ENCODE measurements around the gene HAUS6.
"Not testable (repeated sequence)": the region's sequence is repeated elsewhere in the genome, so short reads cannot be mapped to it uniquely, and the experiment has no call there.

Gene HAUS6

GRCh38 chr9:19102631-19103345, at the start of gene HAUS6:
HAUS6 (minus strand) TSS chr9:19102904; CDS start chr9:19102651, 253 bp downstream.
- DNase-seq: peak; percentile 76 to 98 (median 95)

GRCh38 chr9:19152160-19152498, 49.4 kb upstream of the HAUS6 start:
- DNase-seq: not testable (repeated sequence)

GRCh38 chr9:19151425-19152159, 48.9 kb upstream of the HAUS6 start:
- no peak for DNase-seq

GRCh38 chr9:19149230-19149629, 46.5 kb upstream of the HAUS6 start:
- DNase-seq: peak in 3 of 58 donors; percentile 6 to 8 (median 7)

- no peak for DNase-seq
Observed at GRCh38 chr9:19148187-19148586, 45.5 kb upstream of the HAUS6 start.

- no peak for DNase-seq
Observed at GRCh38 chr9:19146441-19147024, 43.8 kb upstream of the HAUS6 start.

- no peak for DNase-seq
Observed at GRCh38 chr9:19145881-19146280, 43.2 kb upstream of the HAUS6 start.

- DNase-seq: no peak
Observed at GRCh38 chr9:19140259-19140658, 37.6 kb upstream of the HAUS6 start.

- no peak for DNase-seq
Observed at GRCh38 chr9:19138084-19138483, 35.4 kb upstream of the HAUS6 start.

GRCh38 chr9:19137282-19137681, 34.6 kb upstream of the HAUS6 start:
- DNase-seq: no peak

- no peak for DNase-seq
Observed at GRCh38 chr9:19136129-19136528, 33.4 kb upstream of the HAUS6 start.

- no peak for DNase-seq
Observed at GRCh38 chr9:19133549-19134345, 31.0 kb upstream of the HAUS6 start.

GRCh38 chr9:19130436-19130835, 27.7 kb upstream of the HAUS6 start:
- DNase-seq: no peak

- peak in 7 of 58 donors; percentile 3 to 17 (median 10) for DNase-seq
Observed at GRCh38 chr9:19127871-19128500, 25.3 kb upstream of the HAUS6 start.

- DNase-seq: no peak
Observed at GRCh38 chr9:19124430-19124793, 21.7 kb upstream of the HAUS6 start.

- no peak for DNase-seq
Observed at GRCh38 chr9:19122490-19123042, 19.9 kb upstream of the HAUS6 start.

GRCh38 chr9:19120877-19121276, 18.2 kb upstream of the HAUS6 start:
- no peak for DNase-seq

- DNase-seq: no peak
Observed at GRCh38 chr9:19119801-19120440, 17.2 kb upstream of the HAUS6 start.

- DNase-seq: no peak
Observed at GRCh38 chr9:19119246-19119645, 16.5 kb upstream of the HAUS6 start.

- no peak for DNase-seq
Observed at GRCh38 chr9:19117039-19117716, 14.5 kb upstream of the HAUS6 start.

Measured in anterior cingulate cortex (tissue), 58 donors.